HUDEP-2 (cell line): ENCODE data around the gene ADGRF3.
"Not testable (repeated sequence)": the region's sequence is repeated elsewhere in the genome, so short reads cannot be mapped to it uniquely, and the experiment has no call there.

ENCODE experiments used
- DNase-seq, 76 experiments: peaks; one replicate each; lab custom pipeline; 2025; ENCODE audit not compliant: unreplicated experiment in 76 of 76; lab: John Stamatoyannopoulos, UW

Gene ADGRF3

GRCh38 chr2:26283606-26284005, 63.0 kb downstream of the ADGRF3 start:
- no peak for DNase-seq

GRCh38 chr2:26281226-26281625, 65.4 kb downstream of the ADGRF3 start:
- no peak for DNase-seq

- no peak for DNase-seq
These were observed 66.7 kb downstream of the ADGRF3 start for GRCh38 chr2:26279886-26280285.

GRCh38 chr2:26276484-26277227, 69.9 kb downstream of the ADGRF3 start:
- DNase-seq, result peak in 2 of 76 experiments; percentile 25 to 30

- DNase-seq, result peak in 62 of 76 experiments; percentile 3 to 83 (median 41)
These were observed 72.5 kb downstream of the ADGRF3 start for GRCh38 chr2:26274058-26274613.

- no peak for DNase-seq
These were observed 73.1 kb downstream of the ADGRF3 start for GRCh38 chr2:26273501-26273900.

- DNase-seq, result no peak
These were observed 76.2 kb downstream of the ADGRF3 start for GRCh38 chr2:26270373-26270772.

- no peak for DNase-seq
These were observed 76.9 kb downstream of the ADGRF3 start for GRCh38 chr2:26269571-26270158.

GRCh38 chr2:26268670-26269385, 77.8 kb downstream of the ADGRF3 start:
- DNase-seq, result not testable (repeated sequence)

- no peak for DNase-seq
These were observed 78.4 kb downstream of the ADGRF3 start for GRCh38 chr2:26268213-26268612.

- not testable (repeated sequence) for DNase-seq
These were observed 87.8 kb downstream of the ADGRF3 start for GRCh38 chr2:26258836-26259235.
